ENCODE results near the gene HRK.

GRCh38 chr12:116827432-116827831 is 53.8 kb downstream of the HRK start:
- no peak for TF ChIP-seq TCF12 (IDR thresholded peaks at IDR 0.05; ENCODE audit: low read depth, low read length)
- TF ChIP-seq EP300 (IDR thresholded peaks at IDR 0.05; ENCODE audit: borderline replicate concordance in 1 of 2, low read depth in 2 of 2, low read length in 2 of 2), result no peak
